ENCODE results near the gene LGALS3BP. TPM values are rescaled to one million over a fixed set of nuclear protein-coding genes. Genes with fewer than 3 reads are reported as not detected.
A peak's percentile ranks its signal among the peaks of the same experiment; 100 is the strongest.
"Not testable (repeated sequence)": the region's sequence is repeated elsewhere in the genome, so short reads cannot be mapped to it uniquely, and the experiment has no call there.

Gene LGALS3BP
- 107 and 129 TPM in 2 replicates for total RNA-seq

GRCh38 chr17:78979780-78980623, at the start of gene LGALS3BP:
TSS of gene LGALS3BP (minus strand) at chr17:78979923. CDS start at chr17:78977191, 2,732 bp downstream.
- DNase-seq (ENCODE audit: extremely low read depth, low read depth, low spot score) = no peak

- no peak for DNase-seq (ENCODE audit: extremely low read depth, low read depth, low spot score)
These were observed 49.0 kb upstream of the LGALS3BP start for GRCh38 chr17:79028496-79029326.

GRCh38 chr17:79027925-79028491, 48.3 kb upstream of the LGALS3BP start:
- no peak for DNase-seq (ENCODE audit: extremely low read depth, low read depth, low spot score)

- no peak for DNase-seq (ENCODE audit: extremely low read depth, low read depth, low spot score)
These were observed 47.7 kb upstream of the LGALS3BP start for GRCh38 chr17:79027274-79027924.

GRCh38 chr17:79026376-79027273, 46.9 kb upstream of the LGALS3BP start:
- no peak for DNase-seq (ENCODE audit: extremely low read depth, low read depth, low spot score)

GRCh38 chr17:79024901-79025737, 45.4 kb upstream of the LGALS3BP start:
- no peak for DNase-seq (ENCODE audit: extremely low read depth, low read depth, low spot score)

- DNase-seq (ENCODE audit: extremely low read depth, low read depth, low spot score) = no peak
These were observed 44.4 kb upstream of the LGALS3BP start, which contains the start of gene C1QTNF1 for GRCh38 chr17:79023886-79024771. TSS of gene C1QTNF1 (plus strand) at chr17:79024169. CDS start at chr17:79043969, 19,800 bp downstream.

GRCh38 chr17:79023180-79023705, 43.5 kb upstream of the LGALS3BP start:
- DNase-seq (ENCODE audit: extremely low read depth, low read depth, low spot score) = no peak

- DNase-seq (ENCODE audit: extremely low read depth, low read depth, low spot score) = no peak
These were observed 42.8 kb upstream of the LGALS3BP start for GRCh38 chr17:79022507-79022991.

- DNase-seq (ENCODE audit: extremely low read depth, low read depth, low spot score) = not testable (repeated sequence)
These were observed 42.2 kb upstream of the LGALS3BP start for GRCh38 chr17:79021929-79022328.

- DNase-seq (ENCODE audit: extremely low read depth, low read depth, low spot score) = no peak
These were observed 41.0 kb upstream of the LGALS3BP start for GRCh38 chr17:79020631-79021301.

GRCh38 chr17:79019632-79020584, 40.2 kb upstream of the LGALS3BP start:
- peak; percentile 52 for DNase-seq (ENCODE audit: extremely low read depth, low read depth, low spot score)

GRCh38 chr17:79019261-79019631, 39.5 kb upstream of the LGALS3BP start:
- DNase-seq (ENCODE audit: extremely low read depth, low read depth, low spot score) = no peak

GRCh38 chr17:79018370-79018695, 38.6 kb upstream of the LGALS3BP start:
- no peak for DNase-seq (ENCODE audit: extremely low read depth, low read depth, low spot score)

- no peak for DNase-seq (ENCODE audit: extremely low read depth, low read depth, low spot score)
These were observed 38.0 kb upstream of the LGALS3BP start for GRCh38 chr17:79017546-79018369.
